Tibial nerve (tissue), 3 donors: ENCODE data around the gene CNTN6.

Experiments used
- CTCF ChIP-seq, 5 experiments: fragments of 200-600 bp in 3 of 5; fragments of 450-650 bp in 2 of 5; sonication (generic) in 3 of 5; IDR thresholded peaks; one replicate each; pipeline ENCODE4 v1.5.1; 2016 to 2019; ENCODE audit warnings: antibody characterized with exemption in 5 of 5, mild to moderate bottlenecking in 3 of 5, moderate library complexity in 2 of 5
- POLR2A ChIP-seq, 2 donors: fragments of 450-650 bp; IDR thresholded peaks; one replicate each; pipeline ENCODE4 v1.6.1; 2017; ENCODE audit warnings: antibody characterized with exemption in 2 of 2, mild to moderate bottlenecking in 2 of 2, moderate library complexity in 2 of 2

GRCh38 chr3:1318296-1319005 is 225.6 kb downstream of the CNTN6 start:
- no peak for TF ChIP-seq CTCF (IDR thresholded peaks at IDR 0.05)
- no peak for TF ChIP-seq POLR2A (IDR thresholded peaks at IDR 0.05)
